Nephron progenitor cell (in vitro differentiated cells): ENCODE data around the gene MAMDC2.

Source experiments
- DNase-seq: peaks from one replicate; pipeline ENCODE4 v3.0.0; 2021
- H3K27ac Mint-ChIP-seq: 2 replicates; pipeline ENCODE4 v1.8.0; 2021; ENCODE audit warnings: mild to moderate bottlenecking, moderate library complexity, mixed read lengths
- H3K27me3 Mint-ChIP-seq: 2 replicates; pipeline ENCODE4 v1.8.0; 2021; ENCODE audit warnings: mild to moderate bottlenecking, low read depth, mixed read lengths; ENCODE audit not compliant: poor library complexity
- H3K36me3 Mint-ChIP-seq: 2 replicates; pipeline ENCODE4 v1.8.0; 2021; ENCODE audit warnings: low read depth, mixed read lengths
- H3K4me1 Mint-ChIP-seq: 2 replicates; pipeline ENCODE4 v1.8.0; 2021; ENCODE audit warnings: mixed read lengths
- H3K4me3 Mint-ChIP-seq: 2 replicates; pipeline ENCODE4 v1.8.0; 2021; ENCODE audit warnings: mild to moderate bottlenecking, moderate library complexity, mixed read lengths
- H3K9me3 Mint-ChIP-seq: 2 replicates; pipeline ENCODE4 v1.8.0; 2021; ENCODE audit warnings: mild to moderate bottlenecking, moderate library complexity, mixed read lengths
- CTCF ChIP-seq: fragments of 200-600 bp; sonication (generic); IDR thresholded peaks from 2 replicates; pipeline ENCODE4 v1.5.0; 2021; ENCODE audit warnings: antibody characterized with exemption

MAMDC2 gene

GRCh38 chr9:70111641-70112236, 68.1 kb downstream of the MAMDC2 start:
- Mint-ChIP-seq H3K27ac (no peak overlapping the region), H3K27me3 (no peaks in the 10 kb centered on the region), H3K4me3 (no peak overlapping the region), H3K9me3 (no peaks in the 10 kb centered on the region), H3K4me1 (peaks cover 18% of the 10 kb centered on the region), H3K36me3 (no peaks in the 10 kb centered on the region)
- TF ChIP-seq CTCF = no peak
- no peak for DNase-seq

GRCh38 chr9:70112981-70113380, 69.3 kb downstream of the MAMDC2 start:
- no peak overlapping the region for H3K27ac Mint-ChIP-seq
- no peak for TF ChIP-seq CTCF
- H3K9me3 Mint-ChIP-seq = no peaks in the 10 kb centered on the region
- peaks cover 18% of the 10 kb centered on the region for H3K4me1 Mint-ChIP-seq
- H3K27me3 Mint-ChIP-seq = no peaks in the 10 kb centered on the region
- no peak for DNase-seq
- no peak overlapping the region for H3K4me3 Mint-ChIP-seq
- H3K36me3 Mint-ChIP-seq = no peaks in the 10 kb centered on the region

GRCh38 chr9:70113403-70114022, 69.9 kb downstream of the MAMDC2 start:
- Mint-ChIP-seq H3K27me3 (no peaks in the 10 kb centered on the region), H3K4me3 (no peak overlapping the region), H3K27ac (no peak overlapping the region), H3K36me3 (no peaks in the 10 kb centered on the region), H3K4me1 (peaks cover 18% of the 10 kb centered on the region), H3K9me3 (no peaks in the 10 kb centered on the region)
- TF ChIP-seq CTCF = peak; percentile 62
- peak; percentile 40 for DNase-seq

GRCh38 chr9:70114898-70115297, 71.2 kb downstream of the MAMDC2 start:
- Mint-ChIP-seq H3K27me3 (no peaks in the 10 kb centered on the region), H3K9me3 (no peaks in the 10 kb centered on the region), H3K4me1 (peaks cover 18% of the 10 kb centered on the region), H3K27ac (no peak overlapping the region), H3K36me3 (no peaks in the 10 kb centered on the region), H3K4me3 (no peak overlapping the region)
- DNase-seq = no peak
- no peak for TF ChIP-seq CTCF

- no peak overlapping the region for H3K27ac Mint-ChIP-seq
- H3K4me1 Mint-ChIP-seq = peaks cover 6% of the 10 kb centered on the region
- no peaks in the 10 kb centered on the region for H3K27me3 Mint-ChIP-seq
- DNase-seq = no peak
- H3K36me3 Mint-ChIP-seq = no peaks in the 10 kb centered on the region
- H3K4me3 Mint-ChIP-seq = no peak overlapping the region
- no peak for TF ChIP-seq CTCF
- H3K9me3 Mint-ChIP-seq = no peaks in the 10 kb centered on the region
Measured at GRCh38 chr9:70117835-70118319, 74.2 kb downstream of the MAMDC2 start.

GRCh38 chr9:70119786-70120185, 76.1 kb downstream of the MAMDC2 start:
- no peak for TF ChIP-seq CTCF
- H3K27me3 Mint-ChIP-seq = no peaks in the 10 kb centered on the region
- H3K4me1 Mint-ChIP-seq = no peaks in the 10 kb centered on the region
- no peak overlapping the region for H3K4me3 Mint-ChIP-seq
- no peak for DNase-seq
- no peak overlapping the region for H3K27ac Mint-ChIP-seq
- no peaks in the 10 kb centered on the region for H3K9me3 Mint-ChIP-seq
- H3K36me3 Mint-ChIP-seq = no peaks in the 10 kb centered on the region
